ENCODE results near the gene ZC3H7B. TPM values are rescaled to one million over a fixed set of nuclear protein-coding genes. Genes with fewer than 3 reads are reported as not detected.

The ZC3H7B gene
- total RNA-seq, 1 experiment from 2014 or later: 34.8 TPM

DNA sequence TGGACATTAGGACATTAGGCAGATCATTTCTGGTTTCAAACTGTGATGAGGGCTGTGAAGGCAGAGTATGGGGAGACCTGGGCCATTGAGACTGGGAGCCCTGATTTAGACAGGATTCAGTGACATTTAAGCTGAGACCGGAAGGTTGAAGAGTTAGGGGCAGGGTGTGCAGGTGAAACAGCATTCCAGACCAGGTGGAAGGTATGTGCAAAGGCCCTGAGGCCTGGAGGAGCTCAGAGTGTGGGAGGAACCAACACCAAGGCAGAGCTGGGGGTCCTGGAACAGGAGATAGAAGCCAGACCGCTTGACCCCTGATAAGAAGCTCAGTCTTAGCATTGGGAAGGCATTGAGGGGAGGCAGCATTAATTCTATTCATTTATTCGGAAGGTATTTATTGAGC lies 32.5 kb downstream of the ZC3H7B start:
- POLR2A ChIA-PET (ENCODE audit: unreplicated experiment): no interaction called here
- H3K36me3 ChIP-seq (ENCODE audit: low read depth, low read length): no peaks in the 10 kb centered on the region; the same call in 1 of the 2 replicates

DNA sequence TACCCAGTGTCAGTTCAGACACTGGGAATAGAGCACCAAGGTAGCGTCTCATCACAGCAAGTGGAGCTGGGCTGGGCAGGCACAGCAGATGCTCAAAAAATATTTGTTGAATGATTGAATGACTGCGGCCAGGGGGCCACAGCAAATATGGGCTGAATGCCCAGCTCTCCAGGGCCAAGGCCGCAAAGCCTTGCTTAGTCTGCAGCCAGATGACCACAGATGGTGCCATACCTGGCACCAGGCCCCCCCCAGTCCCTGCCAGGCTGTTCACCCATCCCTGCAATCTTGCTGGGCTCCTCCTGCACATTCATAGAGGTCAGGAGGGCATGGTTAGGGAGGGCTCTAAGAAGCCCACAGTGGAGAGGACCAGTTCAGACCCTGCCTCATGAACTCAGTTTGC lies 32.9 kb downstream of the ZC3H7B start:
- Histone ChIP-seq H3K4me1 (ENCODE audit: insufficient read depth, low read length) (no peaks in the 10 kb centered on the region), H3F3A (ENCODE audit: low read length, unreplicated experiment) (no peaks in the 10 kb centered on the region), H2AFZ (ENCODE audit: low read length) (no peak overlapping the region), H3K27ac (ENCODE audit: low read length) (no peak overlapping the region), H3K9me2 (replicated peaks; ENCODE audit: low read length) (no peaks in the 10 kb centered on the region), H3K9me3 (ENCODE audit: low read length) (no peaks in the 10 kb centered on the region), H3K9ac (ENCODE audit: low read length) (no peak overlapping the region), H3K4me2 (ENCODE audit: low read length) (no peak overlapping the region), H4K20me1 (ENCODE audit: low read length) (no peaks in the 10 kb centered on the region), H3K4me3 (ENCODE audit: low read length) (no peak overlapping the region), H3K36me3 (ENCODE audit: low read depth, low read length) (no peaks in the 10 kb centered on the region; the same call in 1 of the 2 replicates), H3K27me3 (ENCODE audit: low read length) (no peaks in the 10 kb centered on the region), H3K79me2 (ENCODE audit: low read length) (no peaks in the 10 kb centered on the region)
- intact Hi-C loops (cut with micrococcal nuclease): no loop called here
- ATAC-seq (no peak), DNase-seq (no peak)
- TF ChIP-seq EZH2phosphoT487 (IDR thresholded peaks at IDR 0.05; ENCODE audit: borderline replicate concordance, low read length) (no peak), EZH2 (IDR thresholded peaks at IDR 0.05; ENCODE audit: low read length, unreplicated experiment) (no peak)
- TF ChIP-seq, protein P1, sequence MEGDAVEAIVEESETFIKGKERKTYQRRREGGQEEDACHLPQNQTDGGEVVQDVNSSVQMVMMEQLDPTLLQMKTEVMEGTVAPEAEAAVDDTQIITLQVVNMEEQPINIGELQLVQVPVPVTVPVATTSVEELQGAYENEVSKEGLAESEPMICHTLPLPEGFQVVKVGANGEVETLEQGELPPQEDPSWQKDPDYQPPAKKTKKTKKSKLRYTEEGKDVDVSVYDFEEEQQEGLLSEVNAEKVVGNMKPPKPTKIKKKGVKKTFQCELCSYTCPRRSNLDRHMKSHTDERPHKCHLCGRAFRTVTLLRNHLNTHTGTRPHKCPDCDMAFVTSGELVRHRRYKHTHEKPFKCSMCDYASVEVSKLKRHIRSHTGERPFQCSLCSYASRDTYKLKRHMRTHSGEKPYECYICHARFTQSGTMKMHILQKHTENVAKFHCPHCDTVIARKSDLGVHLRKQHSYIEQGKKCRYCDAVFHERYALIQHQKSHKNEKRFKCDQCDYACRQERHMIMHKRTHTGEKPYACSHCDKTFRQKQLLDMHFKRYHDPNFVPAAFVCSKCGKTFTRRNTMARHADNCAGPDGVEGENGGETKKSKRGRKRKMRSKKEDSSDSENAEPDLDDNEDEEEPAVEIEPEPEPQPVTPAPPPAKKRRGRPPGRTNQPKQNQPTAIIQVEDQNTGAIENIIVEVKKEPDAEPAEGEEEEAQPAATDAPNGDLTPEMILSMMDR (conservative IDR thresholded peaks at IDR 0.05; ENCODE audit: low read depth, low read length): no peak
- no TSS peak for BruUV-seq (replicated peaks)
- CTCF ChIA-PET: no interaction called here
- POLR2A ChIA-PET (ENCODE audit: unreplicated experiment): no interaction called here

More for the DNA sequence above, 32.5 kb downstream of the ZC3H7B start:
- no TSS peak for BruUV-seq (replicated peaks)
- Histone ChIP-seq H3K9me2 (replicated peaks; ENCODE audit: low read length) (no peaks in the 10 kb centered on the region), H3K4me3 (ENCODE audit: low read length) (no peak overlapping the region), H3K9ac (ENCODE audit: low read length) (no peak overlapping the region), H3K4me2 (ENCODE audit: low read length) (no peak overlapping the region), H3K79me2 (ENCODE audit: low read length) (no peaks in the 10 kb centered on the region), H3K9me3 (ENCODE audit: low read length) (no peaks in the 10 kb centered on the region), H3K27me3 (ENCODE audit: low read length) (no peaks in the 10 kb centered on the region), H3F3A (ENCODE audit: low read length, unreplicated experiment) (no peaks in the 10 kb centered on the region), H4K20me1 (ENCODE audit: low read length) (no peaks in the 10 kb centered on the region), H3K27ac (ENCODE audit: low read length) (no peak overlapping the region), H3K4me1 (ENCODE audit: insufficient read depth, low read length) (no peaks in the 10 kb centered on the region), H2AFZ (ENCODE audit: low read length) (no peak overlapping the region)
- DNase-seq (no peak), ATAC-seq (no peak)
- intact Hi-C loops (cut with micrococcal nuclease): no loop called here
- CTCF ChIA-PET: no interaction called here
- TF ChIP-seq, protein P1 (conservative IDR thresholded peaks at IDR 0.05; ENCODE audit: low read depth, low read length): no peak
- TF ChIP-seq EZH2 (IDR thresholded peaks at IDR 0.05; ENCODE audit: low read length, unreplicated experiment) (no peak), EZH2phosphoT487 (IDR thresholded peaks at IDR 0.05; ENCODE audit: borderline replicate concordance, low read length) (no peak)

DNA sequence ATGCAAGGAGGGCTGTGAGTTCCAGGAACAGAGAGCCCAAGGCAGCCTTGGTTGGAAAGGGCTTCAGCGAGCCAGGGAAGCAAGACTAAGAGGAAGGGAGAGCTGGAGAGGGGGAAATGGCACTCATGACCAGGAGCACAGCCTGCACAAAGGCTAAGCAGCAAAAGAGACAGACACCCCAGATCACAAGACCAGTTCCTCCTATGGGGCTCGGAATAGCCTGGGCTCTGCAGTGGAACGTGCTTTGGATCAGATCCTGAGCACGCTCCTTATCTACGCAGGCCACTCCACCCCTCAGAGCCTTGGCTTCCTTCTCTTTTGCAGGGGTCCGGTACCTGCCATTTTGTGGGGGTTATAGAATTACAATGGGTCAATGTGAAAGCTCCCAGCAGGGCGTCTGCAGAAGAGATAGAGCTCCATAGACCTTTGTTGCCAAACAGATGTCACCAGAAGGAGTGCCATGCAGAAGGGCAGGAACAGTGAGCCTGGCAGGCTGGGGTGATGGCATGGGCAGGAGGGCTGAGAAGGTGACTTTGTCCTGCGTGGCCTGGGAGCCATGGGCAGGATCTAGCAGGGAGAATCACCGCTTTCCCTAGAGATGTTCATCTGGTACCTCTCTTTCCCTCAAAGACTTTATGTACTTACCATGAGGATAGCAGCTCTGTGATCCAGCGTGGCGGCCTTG lies 33.8 kb downstream of the ZC3H7B start:
- H3K4me1 ChIP-seq (ENCODE audit: insufficient read depth, low read length): no peaks in the 10 kb centered on the region
- TF ChIP-seq EZH2phosphoT487 (IDR thresholded peaks at IDR 0.05; ENCODE audit: borderline replicate concordance, low read length): no peak
- TF ChIP-seq, protein P1 (conservative IDR thresholded peaks at IDR 0.05; ENCODE audit: low read depth, low read length): no peak
- TF ChIP-seq EZH2 (IDR thresholded peaks at IDR 0.05; ENCODE audit: low read length, unreplicated experiment): no peak
- no peaks in the 10 kb centered on the region for H3K9me2 ChIP-seq (replicated peaks; ENCODE audit: low read length)
- ATAC-seq: no peak
- no peaks in the 10 kb centered on the region for H3F3A ChIP-seq (ENCODE audit: low read length, unreplicated experiment)
- H3K27ac ChIP-seq (ENCODE audit: low read length): no peak overlapping the region
- H2AFZ ChIP-seq (ENCODE audit: low read length): no peak overlapping the region
- H3K4me3 ChIP-seq (ENCODE audit: low read length): no peak overlapping the region
- intact Hi-C loops (cut with micrococcal nuclease): no loop called here
- H3K4me2 ChIP-seq (ENCODE audit: low read length): no peak overlapping the region
- no peaks in the 10 kb centered on the region for H3K27me3 ChIP-seq (ENCODE audit: low read length)
- no peak overlapping the region for H3K9ac ChIP-seq (ENCODE audit: low read length)
- no peaks in the 10 kb centered on the region for H3K9me3 ChIP-seq (ENCODE audit: low read length)
- no peaks in the 10 kb centered on the region for H3K79me2 ChIP-seq (ENCODE audit: low read length)
- CTCF ChIA-PET: no interaction called here
- no TSS peak for BruUV-seq (replicated peaks)
- no peaks in the 10 kb centered on the region for H4K20me1 ChIP-seq (ENCODE audit: low read length)
- POLR2A ChIA-PET (ENCODE audit: unreplicated experiment): no interaction called here
- no peak for DNase-seq
- H3K36me3 ChIP-seq (ENCODE audit: low read depth, low read length): no peaks in the 10 kb centered on the region
